HEK293 (cell line): Measurements from ENCODE around the gene LMCD1.

Source experiments
- EGR2 ChIP-seq: fragments of 450-650 bp; formaldehyde crosslinking; IDR thresholded peaks from 2 replicates; pipeline ENCODE4 v1.5.1; 2016; ENCODE audit warnings: low read depth, missing biosample characterization, missing genetic modification characterization
- FEZF1 ChIP-seq: fragments of 450-650 bp; formaldehyde crosslinking; IDR thresholded peaks from 2 replicates; pipeline ENCODE4 v1.5.1; 2016; ENCODE audit warnings: missing biosample characterization, missing genetic modification characterization
- GLI4 ChIP-seq: fragments of 450-650 bp; formaldehyde crosslinking; IDR thresholded peaks from 2 replicates; pipeline ENCODE4 v1.5.1; 2016; ENCODE audit warnings: missing biosample characterization, missing genetic modification characterization
- HOXA7 ChIP-seq: sonication (generic); formaldehyde crosslinking; IDR thresholded peaks from 2 replicates; pipeline ENCODE4 v1.8.1; 2022; ENCODE audit warnings: missing genetic modification reagents, borderline replicate concordance
- IKZF3 ChIP-seq: fragments of 450-650 bp; IDR thresholded peaks from 2 replicates; pipeline ENCODE4 v1.5.0; 2018; ENCODE audit warnings: missing biosample characterization, mild to moderate bottlenecking, missing genetic modification characterization, moderate library complexity
- MZF1 ChIP-seq: fragments of 450-650 bp; formaldehyde crosslinking; IDR thresholded peaks from 2 replicates; pipeline ENCODE4 v1.5.1; 2017; ENCODE audit warnings: missing biosample characterization, missing genetic modification characterization, borderline replicate concordance
- REST ChIP-seq: fragments of 450-650 bp; formaldehyde crosslinking; IDR thresholded peaks from 2 replicates; pipeline ENCODE4 v1.5.1; 2016; ENCODE audit warnings: missing biosample characterization, missing genetic modification characterization
- SP3 ChIP-seq: fragments of 450-650 bp; formaldehyde crosslinking; IDR thresholded peaks from 2 replicates; pipeline ENCODE4 v1.5.1; 2016; ENCODE audit warnings: missing biosample characterization, missing genetic modification characterization
- WT1 ChIP-seq: fragments of 450-650 bp; formaldehyde crosslinking; IDR thresholded peaks from 2 replicates; pipeline ENCODE4 v1.5.1; 2016; ENCODE audit warnings: missing biosample characterization, missing genetic modification characterization
- ZBTB17 ChIP-seq: fragments of 450-650 bp; formaldehyde crosslinking; IDR thresholded peaks from 2 replicates; pipeline ENCODE4 v1.5.1; 2016; ENCODE audit warnings: missing biosample characterization, missing genetic modification characterization
- ZBTB7A ChIP-seq: fragments of 450-650 bp; formaldehyde crosslinking; IDR thresholded peaks from 2 replicates; pipeline ENCODE4 v1.5.1; 2016; ENCODE audit warnings: low read depth, missing biosample characterization, missing genetic modification characterization
- ZBTB8A ChIP-seq: fragments of 450-650 bp; formaldehyde crosslinking; IDR thresholded peaks from 2 replicates; pipeline ENCODE4 v1.5.1; 2016; ENCODE audit warnings: missing biosample characterization, missing genetic modification characterization
- ZFP41 ChIP-seq: fragments of 450-650 bp; formaldehyde crosslinking; IDR thresholded peaks from 2 replicates; pipeline ENCODE4 v1.5.1; 2016; ENCODE audit warnings: missing biosample characterization, missing genetic modification characterization, borderline replicate concordance
- ZFP69B ChIP-seq: fragments of 450-650 bp; formaldehyde crosslinking; IDR thresholded peaks from 2 replicates; pipeline ENCODE4 v1.5.1; 2016; ENCODE audit warnings: missing biosample characterization, missing genetic modification characterization
- ZIC2 ChIP-seq: fragments of 450-650 bp; formaldehyde crosslinking; IDR thresholded peaks from 2 replicates; pipeline ENCODE4 v1.5.1; 2016; ENCODE audit warnings: missing biosample characterization, missing genetic modification characterization
- ZNF132 ChIP-seq: fragments of 450-650 bp; formaldehyde crosslinking; IDR thresholded peaks from 2 replicates; pipeline ENCODE4 v1.5.1; 2017; ENCODE audit warnings: missing biosample characterization, missing genetic modification characterization, borderline replicate concordance
- ZNF19 ChIP-seq: fragments of 450-650 bp; formaldehyde crosslinking; IDR thresholded peaks from 2 replicates; pipeline ENCODE4; 2016; ENCODE audit warnings: missing biosample characterization, missing genetic modification characterization, low read depth
- ZNF335 ChIP-seq: fragments of 450-650 bp; formaldehyde crosslinking; conservative IDR thresholded peaks from 2 replicates; pipeline ENCODE4 v1.5.1; 2016; ENCODE audit warnings: missing biosample characterization, missing genetic modification characterization
- ZNF510 ChIP-seq: fragments of 450-650 bp; formaldehyde crosslinking; IDR thresholded peaks from 2 replicates; pipeline ENCODE4 v1.5.1; 2018; ENCODE audit warnings: mild to moderate bottlenecking, missing genetic modification characterization, missing biosample characterization; ENCODE audit not compliant: insufficient replicate concordance
- ZNF544 ChIP-seq: fragments of 450-650 bp; formaldehyde crosslinking; IDR thresholded peaks from 2 replicates; pipeline ENCODE4 v1.5.0; 2017; ENCODE audit warnings: missing biosample characterization, missing genetic modification characterization
- ZNF558 ChIP-seq: fragments of 450-650 bp; formaldehyde crosslinking; IDR thresholded peaks from 2 replicates; pipeline ENCODE4 v1.5.1; 2016; ENCODE audit warnings: missing biosample characterization, missing genetic modification characterization
- ZNF561 ChIP-seq: fragments of 450-650 bp; IDR thresholded peaks from 2 replicates; pipeline ENCODE4 v1.5.1; 2018; ENCODE audit warnings: missing biosample characterization, missing genetic modification characterization, borderline replicate concordance
- ZNF621 ChIP-seq: fragments of 450-650 bp; formaldehyde crosslinking; IDR thresholded peaks from 2 replicates; pipeline ENCODE4 v1.5.1; 2017; ENCODE audit warnings: missing biosample characterization, missing genetic modification characterization
- ZNF624 ChIP-seq: fragments of 450-650 bp; formaldehyde crosslinking; IDR thresholded peaks from 2 replicates; pipeline ENCODE4 v1.5.1; 2017; ENCODE audit warnings: missing biosample characterization, missing genetic modification characterization
- ZNF658 ChIP-seq: fragments of 450-650 bp; formaldehyde crosslinking; IDR thresholded peaks from 2 replicates; pipeline ENCODE4; 2016; ENCODE audit warnings: missing biosample characterization, missing genetic modification characterization
- ZNF776 ChIP-seq: fragments of 450-650 bp; formaldehyde crosslinking; IDR thresholded peaks from 2 replicates; pipeline ENCODE4 v1.5.0; 2017; ENCODE audit warnings: missing biosample characterization, missing genetic modification characterization, borderline replicate concordance
- ZNF792 ChIP-seq: fragments of 450-650 bp; formaldehyde crosslinking; IDR thresholded peaks from 2 replicates; pipeline ENCODE4 v1.5.1; 2016; ENCODE audit warnings: missing biosample characterization, missing genetic modification characterization
- ZSCAN30 ChIP-seq: fragments of 450-650 bp; IDR thresholded peaks from 2 replicates; pipeline ENCODE4 v1.5.1; 2018; ENCODE audit warnings: missing biosample characterization, mild to moderate bottlenecking, missing genetic modification characterization, moderate library complexity
- TF ChIP-seq, protein P1 (sequence below): fragments of 450-650 bp; formaldehyde crosslinking; IDR thresholded peaks from 2 replicates; pipeline ENCODE4 v1.5.1; 2016; ENCODE audit warnings: missing biosample characterization, missing genetic modification characterization
- TF ChIP-seq, protein P2 (sequence below): fragments of 450-650 bp; formaldehyde crosslinking; IDR thresholded peaks from 2 replicates; pipeline ENCODE4 v1.5.1; 2016; ENCODE audit warnings: missing biosample characterization, missing genetic modification characterization
- TF ChIP-seq, protein P3 (sequence below): fragments of 450-650 bp; formaldehyde crosslinking; IDR thresholded peaks from 2 replicates; pipeline ENCODE4 v1.5.0; 2017; ENCODE audit warnings: missing biosample characterization, missing genetic modification characterization, borderline replicate concordance
- TF ChIP-seq, protein P4 (sequence below): fragments of 450-650 bp; formaldehyde crosslinking; IDR thresholded peaks from 2 replicates; pipeline ENCODE4 v1.5.1; 2016; ENCODE audit warnings: missing biosample characterization, missing genetic modification characterization

LMCD1 gene

DNA sequence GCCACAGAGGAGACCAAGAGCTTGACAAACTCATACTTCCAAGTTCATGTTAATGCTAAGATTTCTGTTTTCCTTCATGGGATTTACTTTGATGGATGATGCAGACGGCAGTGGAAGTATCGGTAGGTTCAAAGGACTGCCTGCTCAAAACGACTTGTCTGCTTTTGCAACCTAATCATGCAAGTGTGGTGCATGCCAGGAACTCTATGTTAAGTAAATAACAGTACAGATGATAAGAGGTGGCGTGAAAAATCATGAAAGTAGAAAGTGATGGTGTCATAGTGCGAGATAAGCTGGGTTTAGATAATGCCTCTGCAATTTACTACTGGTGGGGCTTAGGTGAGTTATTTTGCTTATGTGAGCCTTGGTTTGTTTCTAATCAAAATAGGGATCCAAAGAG, 14.7 kb upstream of the LMCD1 start (continued):
- TF ChIP-seq REST (tag by site-specific recombination): no peak
- TF ChIP-seq HOXA7 (CRISPR knock-in tag): no peak
- TF ChIP-seq ZNF19 (tag by site-specific recombination): no peak
- no peak for TF ChIP-seq ZNF544 (tag by site-specific recombination)
- no peak for TF ChIP-seq ZNF621 (tag by site-specific recombination)
- TF ChIP-seq SP3: no peak
- TF ChIP-seq ZSCAN30 (tag by site-specific recombination): no peak
- no peak for TF ChIP-seq ZFP41
- no peak for TF ChIP-seq ZIC2 (tag by site-specific recombination)
- no peak for TF ChIP-seq ZNF558
- no peak for TF ChIP-seq IKZF3 (tag by site-specific recombination)
- no peak for TF ChIP-seq ZNF658 (tag by site-specific recombination)
- TF ChIP-seq, protein P1, sequence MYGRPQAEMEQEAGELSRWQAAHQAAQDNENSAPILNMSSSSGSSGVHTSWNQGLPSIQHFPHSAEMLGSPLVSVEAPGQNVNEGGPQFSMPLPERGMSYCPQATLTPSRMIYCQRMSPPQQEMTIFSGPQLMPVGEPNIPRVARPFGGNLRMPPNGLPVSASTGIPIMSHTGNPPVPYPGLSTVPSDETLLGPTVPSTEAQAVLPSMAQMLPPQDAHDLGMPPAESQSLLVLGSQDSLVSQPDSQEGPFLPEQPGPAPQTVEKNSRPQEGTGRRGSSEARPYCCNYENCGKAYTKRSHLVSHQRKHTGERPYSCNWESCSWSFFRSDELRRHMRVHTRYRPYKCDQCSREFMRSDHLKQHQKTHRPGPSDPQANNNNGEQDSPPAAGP (tag by site-specific recombination): no peak
- no peak for TF ChIP-seq ZNF132 (tag by site-specific recombination)
- TF ChIP-seq ZNF335 (tag by site-specific recombination): peak; percentile 66
- TF ChIP-seq ZBTB7A (tag by site-specific recombination): no peak
- TF ChIP-seq EGR2 (tag by site-specific recombination): no peak
- no peak for TF ChIP-seq ZNF561
- TF ChIP-seq, protein P2, sequence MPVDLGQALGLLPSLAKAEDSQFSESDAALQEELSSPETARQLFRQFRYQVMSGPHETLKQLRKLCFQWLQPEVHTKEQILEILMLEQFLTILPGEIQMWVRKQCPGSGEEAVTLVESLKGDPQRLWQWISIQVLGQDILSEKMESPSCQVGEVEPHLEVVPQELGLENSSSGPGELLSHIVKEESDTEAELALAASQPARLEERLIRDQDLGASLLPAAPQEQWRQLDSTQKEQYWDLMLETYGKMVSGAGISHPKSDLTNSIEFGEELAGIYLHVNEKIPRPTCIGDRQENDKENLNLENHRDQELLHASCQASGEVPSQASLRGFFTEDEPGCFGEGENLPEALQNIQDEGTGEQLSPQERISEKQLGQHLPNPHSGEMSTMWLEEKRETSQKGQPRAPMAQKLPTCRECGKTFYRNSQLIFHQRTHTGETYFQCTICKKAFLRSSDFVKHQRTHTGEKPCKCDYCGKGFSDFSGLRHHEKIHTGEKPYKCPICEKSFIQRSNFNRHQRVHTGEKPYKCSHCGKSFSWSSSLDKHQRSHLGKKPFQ (tag by site-specific recombination): no peak
- no peak for TF ChIP-seq ZFP69B
- TF ChIP-seq WT1 (tag by site-specific recombination): no peak
- TF ChIP-seq ZBTB8A (tag by site-specific recombination): no peak
- TF ChIP-seq ZNF776 (tag by site-specific recombination): no peak
- no peak for TF ChIP-seq GLI4 (tag by site-specific recombination)
- TF ChIP-seq, protein P3, sequence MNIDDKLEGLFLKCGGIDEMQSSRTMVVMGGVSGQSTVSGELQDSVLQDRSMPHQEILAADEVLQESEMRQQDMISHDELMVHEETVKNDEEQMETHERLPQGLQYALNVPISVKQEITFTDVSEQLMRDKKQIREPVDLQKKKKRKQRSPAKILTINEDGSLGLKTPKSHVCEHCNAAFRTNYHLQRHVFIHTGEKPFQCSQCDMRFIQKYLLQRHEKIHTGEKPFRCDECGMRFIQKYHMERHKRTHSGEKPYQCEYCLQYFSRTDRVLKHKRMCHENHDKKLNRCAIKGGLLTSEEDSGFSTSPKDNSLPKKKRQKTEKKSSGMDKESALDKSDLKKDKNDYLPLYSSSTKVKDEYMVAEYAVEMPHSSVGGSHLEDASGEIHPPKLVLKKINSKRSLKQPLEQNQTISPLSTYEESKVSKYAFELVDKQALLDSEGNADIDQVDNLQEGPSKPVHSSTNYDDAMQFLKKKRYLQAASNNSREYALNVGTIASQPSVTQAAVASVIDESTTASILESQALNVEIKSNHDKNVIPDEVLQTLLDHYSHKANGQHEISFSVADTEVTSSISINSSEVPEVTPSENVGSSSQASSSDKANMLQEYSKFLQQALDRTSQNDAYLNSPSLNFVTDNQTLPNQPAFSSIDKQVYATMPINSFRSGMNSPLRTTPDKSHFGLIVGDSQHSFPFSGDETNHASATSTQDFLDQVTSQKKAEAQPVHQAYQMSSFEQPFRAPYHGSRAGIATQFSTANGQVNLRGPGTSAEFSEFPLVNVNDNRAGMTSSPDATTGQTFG (tag by site-specific recombination): no peak
- no peak for TF ChIP-seq MZF1 (tag by site-specific recombination)
- no peak for TF ChIP-seq ZNF510 (tag by site-specific recombination)
- TF ChIP-seq ZNF792: no peak
- TF ChIP-seq ZNF624 (tag by site-specific recombination): no peak
- TF ChIP-seq ZBTB17 (tag by site-specific recombination): 0 out of 2 replicates have a peak, but pooled peaks have one; percentile 10
- TF ChIP-seq, protein P4, sequence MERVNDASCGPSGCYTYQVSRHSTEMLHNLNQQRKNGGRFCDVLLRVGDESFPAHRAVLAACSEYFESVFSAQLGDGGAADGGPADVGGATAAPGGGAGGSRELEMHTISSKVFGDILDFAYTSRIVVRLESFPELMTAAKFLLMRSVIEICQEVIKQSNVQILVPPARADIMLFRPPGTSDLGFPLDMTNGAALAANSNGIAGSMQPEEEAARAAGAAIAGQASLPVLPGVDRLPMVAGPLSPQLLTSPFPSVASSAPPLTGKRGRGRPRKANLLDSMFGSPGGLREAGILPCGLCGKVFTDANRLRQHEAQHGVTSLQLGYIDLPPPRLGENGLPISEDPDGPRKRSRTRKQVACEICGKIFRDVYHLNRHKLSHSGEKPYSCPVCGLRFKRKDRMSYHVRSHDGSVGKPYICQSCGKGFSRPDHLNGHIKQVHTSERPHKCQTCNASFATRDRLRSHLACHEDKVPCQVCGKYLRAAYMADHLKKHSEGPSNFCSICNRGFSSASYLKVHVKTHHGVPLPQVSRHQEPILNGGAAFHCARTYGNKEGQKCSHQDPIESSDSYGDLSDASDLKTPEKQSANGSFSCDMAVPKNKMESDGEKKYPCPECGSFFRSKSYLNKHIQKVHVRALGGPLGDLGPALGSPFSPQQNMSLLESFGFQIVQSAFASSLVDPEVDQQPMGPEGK (tag by site-specific recombination): no peak
- peak; percentile 30; the same call in 1 of the 2 replicates for TF ChIP-seq FEZF1 (tag by site-specific recombination)
